Skeletal muscle satellite cell (primary cell): ENCODE measurements around the gene SLC35D2.
"Not testable (repeated sequence)": the region's sequence is repeated elsewhere in the genome, so short reads cannot be mapped to it uniquely, and the experiment has no call there.

ENCODE experiments used
- H3K27me3 ChIP-seq: 2 replicates; pipeline ENCODE4 v1.7.0; 2013; ENCODE audit warnings: low read length; ENCODE audit not compliant: control insufficient read depth, insufficient read depth
- H3K36me3 ChIP-seq: 2 replicates; pipeline ENCODE4 v1.7.0; 2013; ENCODE audit warnings: mild to moderate bottlenecking, control low read depth, low read length; ENCODE audit not compliant: insufficient read depth
- H3K4me1 ChIP-seq: 2 replicates; pipeline ENCODE4 v1.7.0; 2013; ENCODE audit warnings: low read length; ENCODE audit not compliant: control insufficient read depth, insufficient read depth
- H3K4me2 ChIP-seq: 2 replicates; pipeline ENCODE4 v1.7.0; 2013; ENCODE audit warnings: mild to moderate bottlenecking, low read length
- H3K4me3 ChIP-seq: 2 replicates; pipeline ENCODE4 v1.7.0; 2013; ENCODE audit warnings: low read length
- H3K9ac ChIP-seq: 2 replicates; pipeline ENCODE4 v1.7.0; 2013; ENCODE audit warnings: mild to moderate bottlenecking, low read depth, low read length, moderate library complexity
- H3K9me3 ChIP-seq: replicated peaks from 2 replicates; pipeline ENCODE4 v1.7.0; 2013; ENCODE audit warnings: mild to moderate bottlenecking, control low read depth, low read length

SLC35D2 gene

DNA sequence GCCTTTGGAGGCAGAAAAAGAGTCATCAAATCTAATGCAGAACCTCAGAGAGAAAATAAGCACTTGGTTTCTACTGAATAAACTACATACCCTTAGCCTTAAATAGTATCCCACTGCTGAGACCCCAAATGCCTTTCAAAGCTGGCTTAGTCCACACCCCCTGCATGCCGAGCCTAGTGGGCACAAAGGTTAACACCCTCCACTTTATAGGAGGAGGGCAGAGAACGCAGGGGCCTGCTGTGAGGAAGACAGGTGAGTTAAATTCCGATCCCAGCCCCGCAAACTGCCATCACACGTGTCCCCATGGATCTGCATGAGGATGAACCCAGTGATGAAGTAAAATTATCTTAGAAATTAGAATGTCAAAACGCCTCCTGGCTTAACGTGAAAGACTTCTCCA lies 62.0 kb downstream of the SLC35D2 start:
- H3K9ac ChIP-seq: no peak overlapping the region

GRCh38 chr9:96320749-96321280 lies 62.7 kb downstream of the SLC35D2 start:
- no peak overlapping the region for H3K4me3 ChIP-seq
- H3K27me3 ChIP-seq: no peaks in the 10 kb centered on the region
- no peaks in the 10 kb centered on the region for H3K9me3 ChIP-seq
- H3K9ac ChIP-seq: no peak overlapping the region
- H3K4me2 ChIP-seq: no peak overlapping the region
- no peaks in the 10 kb centered on the region for H3K4me1 ChIP-seq
- no peaks in the 10 kb centered on the region for H3K36me3 ChIP-seq

More for the DNA sequence above, 62.0 kb downstream of the SLC35D2 start:
- no peaks in the 10 kb centered on the region for H3K36me3 ChIP-seq
- H3K4me2 ChIP-seq: no peak overlapping the region
- H3K4me1 ChIP-seq: no peaks in the 10 kb centered on the region
- H3K9me3 ChIP-seq: no peaks in the 10 kb centered on the region
- H3K4me3 ChIP-seq: no peak overlapping the region
- H3K27me3 ChIP-seq: no peaks in the 10 kb centered on the region

GRCh38 chr9:96318921-96319565 lies 64.5 kb downstream of the SLC35D2 start:
- H3K9me3 ChIP-seq: no peaks in the 10 kb centered on the region

GRCh38 chr9:96317335-96317980 lies 66.1 kb downstream of the SLC35D2 start:
- Histone ChIP-seq H3K27me3 (no peaks in the 10 kb centered on the region), H3K9me3 (peaks cover 7% of the 10 kb centered on the region)

More at GRCh38 chr9:96318921-96319565, 64.5 kb downstream of the SLC35D2 start:
- Histone ChIP-seq H3K36me3 (no peaks in the 10 kb centered on the region), H3K9ac (no peak overlapping the region), H3K4me2 (no peak overlapping the region), H3K27me3 (no peaks in the 10 kb centered on the region), H3K4me1 (no peaks in the 10 kb centered on the region), H3K4me3 (no peak overlapping the region)

DNA sequence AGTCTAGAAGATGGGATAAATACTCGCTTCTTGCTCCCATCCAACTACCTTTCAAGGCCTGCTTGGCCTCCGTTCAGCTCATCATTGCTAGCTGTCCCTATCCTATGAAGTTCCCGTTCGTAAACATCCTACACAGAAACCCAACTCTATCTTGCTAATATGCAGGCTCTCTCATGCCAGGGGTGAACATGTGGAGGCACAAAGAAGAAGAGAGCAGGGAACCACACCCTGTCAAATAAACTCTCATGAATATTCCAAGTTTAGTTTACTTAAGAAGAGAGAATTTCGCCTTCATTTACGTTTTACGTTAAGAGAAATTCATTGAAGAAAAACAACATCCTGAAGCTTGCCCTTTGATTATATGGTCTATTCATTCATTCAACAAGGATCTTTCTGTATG lies 73.7 kb downstream of the SLC35D2 start:
- H3K9ac ChIP-seq: no peak overlapping the region
- H3K4me3 ChIP-seq: no peak overlapping the region
- no peaks in the 10 kb centered on the region for H3K27me3 ChIP-seq
- H3K36me3 ChIP-seq: no peaks in the 10 kb centered on the region
- no peaks in the 10 kb centered on the region for H3K4me1 ChIP-seq
- H3K9me3 ChIP-seq: peaks cover 7% of the 10 kb centered on the region
- no peak overlapping the region for H3K4me2 ChIP-seq

More at GRCh38 chr9:96317335-96317980, 66.1 kb downstream of the SLC35D2 start:
- no peak overlapping the region for H3K4me2 ChIP-seq
- no peaks in the 10 kb centered on the region for H3K4me1 ChIP-seq
- no peak overlapping the region for H3K4me3 ChIP-seq
- H3K36me3 ChIP-seq: no peaks in the 10 kb centered on the region
- no peak overlapping the region for H3K9ac ChIP-seq

DNA sequence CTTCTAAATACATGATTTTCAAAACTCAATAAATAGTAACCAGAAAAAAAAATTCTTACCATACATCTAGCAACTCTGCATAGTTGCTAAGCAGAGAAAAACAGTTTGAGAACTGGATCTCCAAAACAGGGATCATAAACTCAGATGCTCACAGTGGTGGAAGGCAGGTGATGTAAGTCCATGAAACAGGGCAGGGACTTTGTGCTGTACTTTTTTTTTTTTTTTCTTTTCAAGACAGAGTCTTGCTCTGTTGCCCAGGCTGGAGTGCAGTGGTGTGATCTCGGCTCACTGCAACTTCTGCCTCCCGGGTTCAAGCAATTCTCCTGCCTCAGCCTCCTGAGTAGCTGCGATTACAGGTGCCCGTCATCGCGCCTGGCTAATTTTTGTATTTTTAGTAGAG lies 76.6 kb downstream of the SLC35D2 start:
- not testable (repeated sequence) for H3K27me3 ChIP-seq, H3K36me3 ChIP-seq, H3K4me3 ChIP-seq, H3K9ac ChIP-seq, H3K4me1 ChIP-seq, H3K9me3 ChIP-seq, H3K4me2 ChIP-seq

- Histone ChIP-seq H3K4me2 (no peak overlapping the region), H3K4me1 (peaks cover 5% of the 10 kb centered on the region), H3K9ac (no peak overlapping the region), H3K36me3 (no peaks in the 10 kb centered on the region), H3K27me3 (no peaks in the 10 kb centered on the region), H3K4me3 (no peak overlapping the region), H3K9me3 (no peaks in the 10 kb centered on the region)
Observed at GRCh38 chr9:96305171-96305570, 78.3 kb downstream of the SLC35D2 start.

GRCh38 chr9:96304230-96304629 lies 79.3 kb downstream of the SLC35D2 start:
- Histone ChIP-seq H3K4me3 (no peak overlapping the region), H3K27me3 (no peaks in the 10 kb centered on the region), H3K4me2 (no peak overlapping the region), H3K9ac (no peak overlapping the region), H3K36me3 (no peaks in the 10 kb centered on the region), H3K4me1 (peaks cover 14% of the 10 kb centered on the region), H3K9me3 (no peaks in the 10 kb centered on the region)

GRCh38 chr9:96302021-96302420 lies 81.5 kb downstream of the SLC35D2 start, which contains the start of gene HSD17B3:
Gene HSD17B3 (minus strand): TSS chr9:96302176. CDS start chr9:96302104, 72 bp downstream.
- no peak within 1 kb of the TSS for H3K4me3 ChIP-seq
- H3K9ac ChIP-seq: no peak within 1 kb of the TSS
- H3K27me3 ChIP-seq: no peaks in the 10 kb centered on the region
- H3K9me3 ChIP-seq: no peaks in the 10 kb centered on the region
- no peak within 1 kb of the TSS for H3K4me2 ChIP-seq
- peaks cover 17% of the 10 kb centered on the region for H3K4me1 ChIP-seq
- H3K36me3 ChIP-seq: no peaks in the 10 kb centered on the region

DNA sequence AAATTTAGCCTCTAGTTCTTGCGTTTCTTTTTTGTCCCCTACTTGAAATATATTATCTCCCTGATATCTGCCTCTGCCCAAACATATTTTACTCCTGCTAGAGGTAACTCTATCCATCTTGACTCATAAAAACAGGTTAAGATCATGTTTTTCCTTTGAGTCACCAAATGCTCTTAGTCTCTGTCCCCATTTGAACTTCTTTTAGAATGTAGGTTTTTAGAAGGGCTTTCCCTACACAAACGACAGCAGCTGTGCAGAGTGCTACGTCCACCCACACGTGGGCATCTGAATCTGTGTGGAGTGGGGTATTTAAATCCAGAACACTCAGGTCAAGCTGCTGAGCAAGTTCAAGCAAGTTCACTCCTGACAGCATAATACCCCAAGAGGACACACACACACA lies 83.7 kb downstream of the SLC35D2 start:
- Histone ChIP-seq H3K36me3 (no peaks in the 10 kb centered on the region), H3K27me3 (no peaks in the 10 kb centered on the region), H3K4me2 (peak overlapping the region; percentile 74), H3K9me3 (no peaks in the 10 kb centered on the region), H3K4me1 (peaks cover 17% of the 10 kb centered on the region), H3K4me3 (peak overlapping the region; percentile 45), H3K9ac (no peak overlapping the region)

GRCh38 chr9:96294159-96294545 lies 89.4 kb downstream of the SLC35D2 start:
- no peaks in the 10 kb centered on the region for H3K9me3 ChIP-seq
- no peak overlapping the region for H3K4me3 ChIP-seq
- no peak overlapping the region for H3K9ac ChIP-seq
- H3K4me2 ChIP-seq: peak overlapping the region; percentile 7
- peaks cover 7% of the 10 kb centered on the region for H3K4me1 ChIP-seq
- H3K27me3 ChIP-seq: no peaks in the 10 kb centered on the region
- H3K36me3 ChIP-seq: no peaks in the 10 kb centered on the region
